Upper lobe of right lung (tissue), 1 donor: ENCODE data around the gene ARHGEF28. TPM values are rescaled to one million over a fixed set of nuclear protein-coding genes. Genes with fewer than 3 reads are reported as not detected.

Experiments
- ATAC-seq: fragments of 200-7000 bp; cut with Tn5 transposase; one replicate; pipeline ENCODE4 v1.9.1; 2020; ENCODE audit warnings: mild to moderate bottlenecking, moderate library complexity
- DNase-seq: peaks from one replicate; pipeline ENCODE4 v3.0.0-alpha.2; 2020
- H3K27ac ChIP-seq: fragments of 200-600 bp; one replicate; pipeline ENCODE4 v1.8.0; 2022
- H3K27me3 ChIP-seq: fragments of 200-600 bp; one replicate; pipeline ENCODE4 v1.8.0; 2022; ENCODE audit warnings: mild to moderate bottlenecking
- H3K36me3 ChIP-seq: fragments of 200-600 bp; one replicate; pipeline ENCODE4 v1.8.0; 2022
- H3K4me1 ChIP-seq: fragments of 200-600 bp; one replicate; pipeline ENCODE4 v1.8.0; 2022
- H3K4me3 ChIP-seq: fragments of 200-600 bp; one replicate; pipeline ENCODE4 v1.8.0; 2022; ENCODE audit warnings: mild to moderate bottlenecking
- H3K9me3 ChIP-seq: fragments of 200-600 bp; one replicate; pipeline ENCODE4 v1.8.0; 2022
- intact Hi-C: fragments of 100-400 bp; cut with DNase I; formaldehyde crosslinking; loops from one replicate; pipeline ENCODE4 v1.11.0; 2022
- total RNA-seq: library from RNA; stranded (reverse); fragmentation: NEBNext Ultra II Directional; extraction: Animal tissue kit (Norgen Biotek cat#: 25700); gene quantifications from one replicate; pipeline ENCODE4 v1.2.1, GENCODE V29; 2021
- TF ChIP-seq, protein P1 (sequence below): fragments of 200-600 bp; IDR thresholded peaks from one replicate; pipeline ENCODE4 v1.8.0; 2022; ENCODE audit warnings: antibody characterized with exemption
- donor health status: DM: no; HTN: yes; CAD: no; lungs with severe emphysema.

Gene ARHGEF28
- total RNA-seq, 1 donor from 2014 or later = 22.3 TPM

GRCh38 chr5:73814233-73814846, 188.3 kb downstream of the ARHGEF28 start:
- H3K36me3 ChIP-seq = no peaks in the 10 kb centered on the region
- no peaks in the 10 kb centered on the region for H3K27me3 ChIP-seq
- peak overlapping the region; percentile 34 for H3K4me3 ChIP-seq
- DNase-seq (no peak), ATAC-seq (peak; percentile 29)
- TF ChIP-seq, protein P1, sequence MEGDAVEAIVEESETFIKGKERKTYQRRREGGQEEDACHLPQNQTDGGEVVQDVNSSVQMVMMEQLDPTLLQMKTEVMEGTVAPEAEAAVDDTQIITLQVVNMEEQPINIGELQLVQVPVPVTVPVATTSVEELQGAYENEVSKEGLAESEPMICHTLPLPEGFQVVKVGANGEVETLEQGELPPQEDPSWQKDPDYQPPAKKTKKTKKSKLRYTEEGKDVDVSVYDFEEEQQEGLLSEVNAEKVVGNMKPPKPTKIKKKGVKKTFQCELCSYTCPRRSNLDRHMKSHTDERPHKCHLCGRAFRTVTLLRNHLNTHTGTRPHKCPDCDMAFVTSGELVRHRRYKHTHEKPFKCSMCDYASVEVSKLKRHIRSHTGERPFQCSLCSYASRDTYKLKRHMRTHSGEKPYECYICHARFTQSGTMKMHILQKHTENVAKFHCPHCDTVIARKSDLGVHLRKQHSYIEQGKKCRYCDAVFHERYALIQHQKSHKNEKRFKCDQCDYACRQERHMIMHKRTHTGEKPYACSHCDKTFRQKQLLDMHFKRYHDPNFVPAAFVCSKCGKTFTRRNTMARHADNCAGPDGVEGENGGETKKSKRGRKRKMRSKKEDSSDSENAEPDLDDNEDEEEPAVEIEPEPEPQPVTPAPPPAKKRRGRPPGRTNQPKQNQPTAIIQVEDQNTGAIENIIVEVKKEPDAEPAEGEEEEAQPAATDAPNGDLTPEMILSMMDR = no peak
- intact Hi-C loops = no loop called here
- no peaks in the 10 kb centered on the region for H3K9me3 ChIP-seq
- H3K4me1 ChIP-seq = no peaks in the 10 kb centered on the region
- no peak overlapping the region for H3K27ac ChIP-seq

DNA sequence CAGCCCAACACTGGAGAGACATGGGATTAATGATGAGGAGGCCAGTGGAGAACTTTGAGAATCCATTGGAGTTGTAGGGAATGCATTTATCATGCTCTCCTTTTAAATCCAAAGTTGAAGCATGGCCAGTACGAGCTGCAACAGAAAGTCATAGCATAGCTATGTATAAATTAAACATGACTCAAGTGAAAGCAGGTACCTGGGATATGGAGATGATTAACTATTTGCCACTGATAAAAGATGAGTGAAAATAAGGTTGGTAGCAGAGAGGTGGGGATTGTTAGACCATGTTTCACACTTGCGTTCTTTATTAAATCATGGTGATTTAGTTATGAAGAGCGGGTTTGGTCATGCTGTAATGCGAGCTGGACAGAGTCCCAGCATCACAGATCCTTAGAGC, 189.6 kb downstream of the ARHGEF28 start:
- TF ChIP-seq, protein P1 = no peak
- no peak overlapping the region for H3K4me3 ChIP-seq
- no peak for ATAC-seq

DNA sequence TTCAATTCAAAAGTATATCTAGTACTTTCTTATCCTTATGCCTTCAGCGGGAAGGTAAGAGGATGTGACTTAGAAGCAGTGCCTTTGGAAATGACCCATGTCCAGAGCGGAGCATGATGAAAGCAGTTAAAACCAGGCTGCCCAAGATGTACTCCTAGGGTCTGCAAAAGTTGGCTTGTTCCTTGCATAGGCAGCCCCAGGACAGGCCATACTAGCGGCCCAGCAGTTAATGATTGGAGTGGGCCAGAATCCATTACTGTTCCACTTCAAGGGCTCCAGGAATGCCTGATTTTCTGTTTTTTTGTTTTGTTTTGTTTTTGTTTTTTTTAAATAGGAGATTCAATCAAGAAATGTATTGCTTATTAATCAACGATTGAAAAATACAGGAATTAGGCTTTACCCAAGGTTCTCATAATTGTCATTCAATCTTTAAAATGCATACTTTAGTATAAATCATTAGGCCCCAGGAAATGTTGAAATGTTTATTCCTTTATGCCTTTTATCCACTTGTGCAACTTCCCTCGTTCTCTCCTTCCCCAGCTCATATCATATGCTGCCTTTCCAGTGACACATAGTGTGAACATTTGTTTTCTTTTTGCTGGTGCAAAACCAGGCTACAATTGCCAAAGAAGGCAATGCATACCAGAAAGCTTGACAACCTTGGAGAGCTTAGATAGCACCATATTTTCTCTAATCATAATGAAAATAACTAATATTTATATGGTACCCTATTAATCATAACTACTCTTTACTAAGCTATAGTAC, 190.8 kb downstream of the ARHGEF28 start:
- Histone ChIP-seq H3K27me3 (no peaks in the 10 kb centered on the region), H3K4me3 (no peak overlapping the region), H3K4me1 (no peaks in the 10 kb centered on the region), H3K27ac (no peak overlapping the region), H3K36me3 (no peaks in the 10 kb centered on the region), H3K9me3 (no peaks in the 10 kb centered on the region)
- ATAC-seq = no peak
- intact Hi-C loops = no loop called here
- DNase-seq = no peak
- TF ChIP-seq, protein P1 = no peak

More for the DNA sequence above, 189.6 kb downstream of the ARHGEF28 start:
- Histone ChIP-seq H3K36me3 (no peaks in the 10 kb centered on the region), H3K4me1 (no peaks in the 10 kb centered on the region), H3K27ac (no peak overlapping the region), H3K27me3 (no peaks in the 10 kb centered on the region), H3K9me3 (no peaks in the 10 kb centered on the region)
- no peak for DNase-seq
- intact Hi-C loops = no loop called here

DNA sequence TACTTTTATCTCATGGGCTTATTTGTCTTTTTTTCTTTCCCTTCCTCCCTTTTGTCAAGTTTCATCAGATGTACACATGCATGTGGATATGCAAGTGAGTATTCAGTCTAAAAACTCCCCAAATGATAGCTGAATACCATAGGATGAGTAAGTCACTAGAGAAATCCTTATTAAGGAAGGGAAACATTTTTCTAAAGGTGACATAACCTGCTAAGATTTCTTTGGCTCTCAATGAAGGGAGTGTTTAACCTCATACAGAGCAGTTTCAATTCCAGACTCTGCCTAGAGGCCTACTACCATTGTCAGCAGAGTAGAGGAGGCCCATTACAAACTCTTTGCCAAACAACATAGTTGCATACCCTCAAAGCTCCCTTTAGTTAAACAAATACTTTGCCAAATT, 192.4 kb downstream of the ARHGEF28 start:
- Histone ChIP-seq H3K36me3 (no peaks in the 10 kb centered on the region), H3K4me1 (peaks cover 8% of the 10 kb centered on the region), H3K27ac (no peak overlapping the region), H3K4me3 (no peak overlapping the region), H3K27me3 (no peaks in the 10 kb centered on the region), H3K9me3 (no peaks in the 10 kb centered on the region)
- peak; percentile 56 for ATAC-seq
- intact Hi-C loops = no loop called here
- no peak for DNase-seq
- TF ChIP-seq, protein P1 = no peak

DNA sequence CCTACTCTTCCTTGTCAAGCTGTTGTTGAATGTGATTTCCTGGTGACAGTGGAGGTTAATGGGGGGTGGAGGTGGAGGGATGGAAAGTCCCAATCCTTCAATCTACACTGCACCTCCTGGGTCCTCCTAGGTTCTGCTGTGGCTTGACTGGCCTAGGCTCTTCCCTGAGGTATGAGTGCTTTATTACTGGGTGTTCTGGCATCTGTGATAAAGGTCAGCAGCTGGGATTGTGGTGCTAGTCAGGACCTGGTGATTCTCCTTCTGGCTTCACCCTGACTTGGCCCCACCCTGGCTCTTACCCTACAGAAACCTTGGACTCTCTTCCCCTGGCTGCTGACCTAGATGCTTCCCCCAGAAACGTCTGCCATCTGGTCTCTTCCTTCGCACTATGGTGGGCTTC, 194.3 kb downstream of the ARHGEF28 start:
- Histone ChIP-seq H3K4me1 (peaks cover 8% of the 10 kb centered on the region), H3K36me3 (no peaks in the 10 kb centered on the region), H3K27me3 (no peaks in the 10 kb centered on the region), H3K27ac (no peak overlapping the region), H3K4me3 (no peak overlapping the region), H3K9me3 (no peaks in the 10 kb centered on the region)
- intact Hi-C loops = no loop called here
- TF ChIP-seq, protein P1 = no peak
- ATAC-seq (no peak), DNase-seq (no peak)
